IMR-90 (cell line): Measurements from ENCODE around the gene LY86. TPM values are rescaled to one million over a fixed set of nuclear protein-coding genes. Genes with fewer than 3 reads are reported as not detected.

Experiments
- ATAC-seq: fragments of 200-7000 bp; cut with Tn5 transposase; 2 replicates; pipeline ENCODE4 v1.9.1; 2020; ENCODE audit warnings: low read depth, mild to moderate bottlenecking, moderate library complexity
- BruUV-seq: library from RNA; stranded (reverse); fragments of 400-500 nt; replicated peaks from 2 replicates; lab custom pipeline; 2021; lab: Mats Ljungman, UMichigan
- CTCF ChIA-PET: fragments of 300-600 bp; formaldehyde crosslinking; extraction: SDS; loops from one replicate; lab custom pipeline; 2021; ENCODE audit warnings: antibody characterized with exemption; lab: Yijun Ruan, JAX
- POLR2A ChIA-PET: fragments of 300-600 bp; sonication (Branson Sonifier 250); formaldehyde crosslinking; loops from one replicate; lab custom pipeline; 2022; ENCODE audit warnings: antibody characterized with exemption; ENCODE audit not compliant: unreplicated experiment; lab: Charles Lee
- DNase-seq: peaks from one replicate; pipeline ENCODE4 v3.0.0; 2013
- H2AFZ ChIP-seq: replicated peaks from 2 replicates; pipeline ENCODE3; 2013; ENCODE audit warnings: low read length, mild to moderate bottlenecking; ENCODE audit not compliant: poor library complexity
- H2AK5ac ChIP-seq: 2 replicates; pipeline ENCODE4 v1.6.1; 2013; ENCODE audit warnings: low read depth, low read length, inconsistent platforms
- H2AK9ac ChIP-seq: replicated peaks from 2 replicates; pipeline ENCODE3; 2013; ENCODE audit warnings: mild to moderate bottlenecking, low read depth, low read length, moderate library complexity; ENCODE audit not compliant: poor library complexity
- H2BK120ac ChIP-seq: 2 replicates; pipeline ENCODE4 v1.6.1; 2013; ENCODE audit warnings: low read depth, low read length, inconsistent platforms
- H2BK15ac ChIP-seq: 3 replicates; pipeline ENCODE4 v1.6.1; 2013; ENCODE audit warnings: low read depth, low read length, inconsistent platforms
- H2BK20ac ChIP-seq: 2 replicates; pipeline ENCODE4 v1.6.1; 2013; ENCODE audit warnings: low read depth, mild to moderate bottlenecking, inconsistent platforms, low read length, moderate library complexity
- H2BK5ac ChIP-seq: 2 replicates; pipeline ENCODE4 v1.6.1; 2013; ENCODE audit warnings: mild to moderate bottlenecking, low read depth, low read length, inconsistent platforms; ENCODE audit not compliant: poor library complexity, severe bottlenecking
- H3K14ac ChIP-seq: replicated peaks from 2 replicates; pipeline ENCODE4 v1.6.1; 2013; ENCODE audit warnings: low read depth, low read length, inconsistent platforms
- H3K18ac ChIP-seq: 2 replicates; pipeline ENCODE4 v1.6.1; 2013; ENCODE audit warnings: low read depth, low read length, control low read depth
- H3K23ac ChIP-seq: 2 replicates; pipeline ENCODE4 v1.6.1; 2013; ENCODE audit warnings: low read depth, low read length, inconsistent platforms
- H3K27ac ChIP-seq: 2 replicates; pipeline ENCODE4 v1.5.1; 2013; ENCODE audit warnings: mild to moderate bottlenecking, control low read depth, low read length; ENCODE audit not compliant: insufficient read depth
- H3K27me3 ChIP-seq: 2 replicates; pipeline ENCODE4 v1.6.1; 2013; ENCODE audit warnings: low read length; ENCODE audit not compliant: control insufficient read depth, insufficient read depth
- H3K36me3 ChIP-seq: 2 replicates; pipeline ENCODE4 v1.6.1; 2013; ENCODE audit warnings: low read length, mixed read lengths; ENCODE audit not compliant: control insufficient read depth, insufficient read depth
- H3K4ac ChIP-seq: 2 replicates; pipeline ENCODE4 v1.6.1; 2013; ENCODE audit warnings: low read depth, low read length, inconsistent platforms
- H3K4me1 ChIP-seq: 2 replicates; pipeline ENCODE4 v1.6.1; 2013; ENCODE audit warnings: low read length, mixed read lengths; ENCODE audit not compliant: control insufficient read depth, insufficient read depth
- H3K4me2 ChIP-seq: 2 replicates; pipeline ENCODE4 v1.6.1; 2013; ENCODE audit warnings: low read depth, mild to moderate bottlenecking, control low read depth, low read length, moderate library complexity
- H3K4me3 ChIP-seq: 2 replicates; pipeline ENCODE4 v1.5.1; 2013; ENCODE audit warnings: low read depth, mild to moderate bottlenecking, control low read depth, low read length, moderate library complexity; ENCODE audit not compliant: insufficient read depth
- H3K56ac ChIP-seq: 2 replicates; pipeline ENCODE4 v1.6.1; 2013; ENCODE audit warnings: low read length, inconsistent platforms; ENCODE audit not compliant: insufficient read depth; ENCODE audit errors: extremely low read depth
- H3K79me1 ChIP-seq, 2 experiments: 2 replicates each; pipeline ENCODE4 v1.6.1; 2013; ENCODE audit warnings: low read length in 2 of 2, inconsistent platforms in 1 of 2, low read depth in 1 of 2
- H3K9ac ChIP-seq: 2 replicates; pipeline ENCODE4 v1.6.1; 2013; ENCODE audit warnings: low read depth, low read length, control low read depth
- H3K9me1 ChIP-seq: 2 replicates; pipeline ENCODE4 v1.6.1; 2013; ENCODE audit warnings: low read length, inconsistent platforms; ENCODE audit not compliant: insufficient read depth
- H3K9me3 ChIP-seq: 2 replicates; pipeline ENCODE4 v1.6.1; 2013; ENCODE audit warnings: low read length; ENCODE audit not compliant: control insufficient read depth, insufficient read depth
- H4K20me1 ChIP-seq: 2 replicates; pipeline ENCODE4 v1.6.1; 2013; ENCODE audit warnings: low read length, inconsistent platforms; ENCODE audit not compliant: insufficient read depth
- H4K5ac ChIP-seq: 2 replicates; pipeline ENCODE4 v1.6.1; 2013; ENCODE audit warnings: mild to moderate bottlenecking, low read depth, low read length, control low read depth
- H4K8ac ChIP-seq, 2 experiments: 2 replicates each; pipeline ENCODE4 v1.6.1; 2013; ENCODE audit warnings: low read depth in 2 of 2, low read length in 2 of 2, control low read depth in 1 of 2, inconsistent platforms in 1 of 2
- H4K91ac ChIP-seq: 2 replicates; pipeline ENCODE4 v1.6.1; 2013; ENCODE audit warnings: low read depth, low read length, inconsistent platforms; ENCODE audit not compliant: insufficient read depth
- POLR2A ChIP-seq: IDR thresholded peaks from 2 replicates; pipeline ENCODE4 v1.6.1; 2012; ENCODE audit warnings: mild to moderate bottlenecking, low read depth, low read length
- RAD21 ChIP-seq: IDR thresholded peaks from 2 replicates; pipeline ENCODE4 v1.6.1; 2012; ENCODE audit warnings: low read length, improper control_type of control experiment
- SMC3 ChIP-seq: fragments of 150-350 bp; IDR thresholded peaks from 2 replicates; pipeline ENCODE4 v1.6.1; 2016; ENCODE audit warnings: low read depth, mild to moderate bottlenecking, antibody characterized with exemption, low read length, moderate library complexity
- WGBS, 2 experiments: methylation state at CpG; one replicate each; pipeline versions ENCODE4 v1.1.5 to v1.1.7; 2013; ENCODE audit warnings: missing lambda C conversion rate in 2 of 2; ENCODE audit not compliant: insufficient read length in 1 of 2; ENCODE audit errors: extremely low coverage in 2 of 2; 5-methylcytosine and 5-hydroxymethylcytosine counted together
- dilution Hi-C: fragments of 300-500 bp; cut with HindIII; formaldehyde crosslinking; loops from one replicate; pipeline ENCODE4 v1.14.3; 2018; ENCODE audit warnings: low sequenced_read_pairs; ENCODE audit not compliant: unreplicated experiment
- in situ Hi-C: fragments of 300-500 bp; cut with MboI; formaldehyde crosslinking; loops from 3 replicates; pipeline ENCODE4 v1.14.3; 2019; ENCODE audit warnings: low sequenced_read_pairs, inconsistent platforms, mixed read lengths
- intact Hi-C: fragments of 100-400 bp; cut with micrococcal nuclease; formaldehyde crosslinking; loops from 2 replicates; pipeline ENCODE4 v1.10.0; 2022
- polyA plus RNA-seq, 3 experiments: library from polyadenylated mRNA; depleted of rRNA; stranded (reverse); fragments of >200 nt; gene quantifications; 2 replicates each; pipeline ENCODE4 v1.2.3, GENCODE V29; 2012; ENCODE audit warnings: low replicate concordance in 1 of 3
- total RNA-seq: library from RNA; depleted of rRNA; stranded (reverse); fragments of >200 nt; gene quantifications from 2 replicates; pipeline ENCODE4 v1.2.3, GENCODE V29; 2012
- TF ChIP-seq, protein P1 (sequence below): conservative IDR thresholded peaks from 2 replicates; pipeline ENCODE4 v1.5.1; 2012; ENCODE audit warnings: mild to moderate bottlenecking, low read depth, low read length, improper control_type of control experiment

Gene LY86
- total and polyA plus RNA-seq, 2 of the 4 experiments (the other 2 are of a cell fraction) = not detected

- no peak for TF ChIP-seq POLR2A
- TF ChIP-seq RAD21 = 0 out of 2 replicates have a peak, but pooled peaks have one; percentile 9
- no peak for TF ChIP-seq SMC3
- TF ChIP-seq, protein P1, sequence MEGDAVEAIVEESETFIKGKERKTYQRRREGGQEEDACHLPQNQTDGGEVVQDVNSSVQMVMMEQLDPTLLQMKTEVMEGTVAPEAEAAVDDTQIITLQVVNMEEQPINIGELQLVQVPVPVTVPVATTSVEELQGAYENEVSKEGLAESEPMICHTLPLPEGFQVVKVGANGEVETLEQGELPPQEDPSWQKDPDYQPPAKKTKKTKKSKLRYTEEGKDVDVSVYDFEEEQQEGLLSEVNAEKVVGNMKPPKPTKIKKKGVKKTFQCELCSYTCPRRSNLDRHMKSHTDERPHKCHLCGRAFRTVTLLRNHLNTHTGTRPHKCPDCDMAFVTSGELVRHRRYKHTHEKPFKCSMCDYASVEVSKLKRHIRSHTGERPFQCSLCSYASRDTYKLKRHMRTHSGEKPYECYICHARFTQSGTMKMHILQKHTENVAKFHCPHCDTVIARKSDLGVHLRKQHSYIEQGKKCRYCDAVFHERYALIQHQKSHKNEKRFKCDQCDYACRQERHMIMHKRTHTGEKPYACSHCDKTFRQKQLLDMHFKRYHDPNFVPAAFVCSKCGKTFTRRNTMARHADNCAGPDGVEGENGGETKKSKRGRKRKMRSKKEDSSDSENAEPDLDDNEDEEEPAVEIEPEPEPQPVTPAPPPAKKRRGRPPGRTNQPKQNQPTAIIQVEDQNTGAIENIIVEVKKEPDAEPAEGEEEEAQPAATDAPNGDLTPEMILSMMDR = peak; percentile 32
- intact Hi-C loops (no loop called here), in situ Hi-C loops (no loop called here), dilution Hi-C loops (no loop called here)
- Histone ChIP-seq H3K4me2 (no peak overlapping the region), H2AK9ac (no peak overlapping the region), H2BK20ac (no peak overlapping the region), H2BK5ac (no peak overlapping the region), H3K18ac (no peak overlapping the region), H3K9me1 (no peaks in the 10 kb centered on the region), H3K27me3 (no peaks in the 10 kb centered on the region), H3K9me3 (no peaks in the 10 kb centered on the region), H2AFZ (no peak overlapping the region), H3K23ac (no peak overlapping the region), H3K9ac (no peak overlapping the region), H3K79me1 (no peaks in the 10 kb centered on the region), H4K91ac (no peak overlapping the region), H2AK5ac (no peak overlapping the region), H2BK15ac (no peak overlapping the region), H3K27ac (no peak overlapping the region), H3K4me3 (no peak overlapping the region), H3K36me3 (no peaks in the 10 kb centered on the region), H3K56ac (no peak overlapping the region), H2BK120ac (no peak overlapping the region), H3K4me1 (no peaks in the 10 kb centered on the region), H4K5ac (no peak overlapping the region), H4K20me1 (no peaks in the 10 kb centered on the region), H3K4ac (no peak overlapping the region), H3K14ac (no peak overlapping the region), H4K8ac (no peak overlapping the region)
- no TSS peak for BruUV-seq
- ChIA-PET CTCF (interaction anchor here (1.1 kb wide), 1 partner anchor 10 kb away, joined by 4 read pairs; no protein-coding TSS in a partner anchor), POLR2A (no interaction called here)
- ATAC-seq (no peak), DNase-seq (peak; percentile 5)
- WGBS, 2 experiments = no CpG with 5 or more reads among the region's 10 CpGs
Observed at GRCh38 chr6:6556738-6557503, 31.6 kb upstream of the LY86 start.
